ENCODE results near the gene KRT4. TPM values are rescaled to one million over a fixed set of nuclear protein-coding genes. Genes with fewer than 3 reads are reported as not detected.

The KRT4 gene
- total RNA-seq, 1 experiment from 2014 or later: not detected

DNA sequence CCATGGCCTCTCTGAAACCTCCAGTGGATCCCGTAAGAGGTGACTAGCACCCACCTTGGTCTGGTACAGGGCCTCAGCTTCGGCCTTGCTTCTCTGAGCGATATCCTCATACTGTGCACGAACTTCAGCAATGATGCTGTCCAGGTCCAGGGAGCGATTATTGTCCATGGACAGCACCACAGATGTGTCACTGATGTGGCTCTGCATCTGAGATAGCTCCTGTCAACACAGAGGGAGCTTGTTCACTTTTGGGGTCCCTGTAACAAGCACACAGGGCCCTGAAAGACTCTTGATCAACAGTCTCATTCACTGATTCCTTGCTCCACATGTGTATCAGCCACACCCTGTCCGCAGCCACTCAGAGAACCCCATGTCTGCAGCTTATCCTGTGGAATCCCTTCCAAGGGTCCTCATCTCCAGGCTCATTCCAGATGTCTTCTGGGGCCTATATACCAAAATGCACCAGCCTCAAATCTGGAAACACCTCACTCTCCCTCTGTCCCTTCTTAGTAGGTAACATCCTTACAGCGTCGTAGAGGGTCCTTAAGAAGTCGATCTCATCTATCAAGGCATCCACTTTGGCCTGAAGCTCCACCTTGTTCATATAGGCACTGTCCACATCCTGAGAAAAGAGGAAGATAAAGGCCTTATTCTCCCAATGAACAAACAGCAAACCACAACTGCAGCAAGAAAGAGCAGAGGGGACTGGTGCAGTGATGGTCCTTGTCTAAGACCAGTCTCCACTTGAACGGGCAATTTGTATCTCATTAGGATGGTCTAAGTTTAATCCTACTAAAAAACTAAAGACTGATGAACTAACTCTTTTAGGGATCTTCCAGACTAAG is 21.5 kb downstream of the KRT4 start:
- DNase-seq (ENCODE audit: low spot score): no peak

DNA sequence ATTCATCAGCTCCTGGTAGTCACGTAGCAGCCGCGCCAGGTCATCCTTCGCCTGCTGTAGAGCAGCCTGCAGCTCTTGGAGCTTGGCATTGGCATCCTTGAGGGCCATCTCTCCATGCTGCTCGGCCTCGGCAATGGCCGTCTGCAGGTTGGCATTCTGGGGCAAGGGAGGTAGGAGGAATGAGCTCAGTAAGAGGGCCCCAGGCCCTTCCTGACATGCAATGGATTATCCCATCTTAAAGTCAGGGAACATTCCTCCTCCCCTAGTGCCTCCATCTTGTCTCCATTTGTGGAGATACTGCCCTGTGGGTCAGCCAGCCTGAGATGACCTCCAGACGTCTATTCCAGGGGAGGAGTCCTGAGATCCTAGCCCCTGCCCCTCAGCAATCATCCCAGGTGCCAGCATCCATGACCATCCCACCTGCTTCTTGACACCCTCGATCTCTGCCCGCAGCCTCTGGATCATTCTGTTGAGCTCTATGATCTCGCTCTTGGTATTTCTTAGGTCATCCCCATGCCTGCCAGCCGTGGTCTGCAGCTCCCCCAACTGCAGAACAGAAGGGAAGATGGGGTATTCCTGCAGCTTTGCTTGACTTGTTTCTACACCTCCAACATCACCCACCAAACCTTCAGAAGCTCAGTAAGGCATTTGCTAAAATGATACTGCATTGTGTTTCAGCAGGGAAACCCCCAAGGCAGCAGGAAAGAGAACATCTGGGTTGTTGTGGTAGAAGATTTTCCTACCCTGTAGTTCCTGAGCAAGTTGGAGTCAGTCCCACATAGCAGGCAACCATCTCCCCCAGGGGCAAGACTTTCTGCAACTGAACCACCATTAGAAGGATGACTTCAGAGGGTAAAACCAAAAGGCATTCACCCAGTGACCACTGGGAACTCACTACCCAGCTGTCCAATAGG is 22.4 kb downstream of the KRT4 start:
- DNase-seq (ENCODE audit: low spot score): no peak

DNA sequence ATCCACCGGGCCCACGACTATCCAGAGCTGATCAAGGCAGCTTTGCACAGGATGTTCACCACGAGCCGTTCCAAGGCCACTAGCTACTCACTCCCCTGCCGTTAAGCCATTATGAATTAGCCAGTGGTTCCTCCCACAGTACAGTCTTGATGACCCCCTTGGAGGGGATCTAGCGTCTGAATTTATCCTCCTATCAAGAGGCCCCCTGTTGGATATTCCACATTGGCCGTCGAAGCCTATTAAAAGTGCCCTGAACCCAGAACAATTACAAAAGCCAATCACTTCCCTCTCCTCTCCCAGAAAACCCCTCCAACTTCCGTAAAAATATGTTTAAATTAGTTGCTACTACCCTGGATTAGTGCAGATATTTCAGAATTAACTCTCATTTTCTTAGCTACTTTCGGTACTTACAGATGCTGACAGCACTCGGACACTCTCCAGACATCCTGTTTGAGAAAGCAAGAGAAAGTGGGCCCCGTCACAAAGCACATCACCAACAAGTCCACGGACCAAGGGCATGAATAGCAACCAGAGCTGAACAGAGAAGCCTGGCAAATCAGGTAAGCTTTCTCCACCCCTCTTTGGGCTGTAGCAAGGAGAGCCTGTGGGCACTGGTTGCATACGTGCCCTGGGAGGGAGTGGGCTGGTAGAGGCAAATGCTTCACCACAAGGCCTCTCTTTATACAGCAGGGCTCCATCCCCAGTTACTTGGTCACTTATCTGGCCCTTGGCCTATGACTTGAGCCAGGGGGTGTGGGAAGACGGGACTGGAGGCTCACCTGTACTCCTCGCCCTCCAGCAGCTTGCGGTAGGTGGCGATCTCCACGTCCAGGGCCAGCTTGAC is 23.3 kb downstream of the KRT4 start:
- no peak for DNase-seq (ENCODE audit: low spot score)

DNA sequence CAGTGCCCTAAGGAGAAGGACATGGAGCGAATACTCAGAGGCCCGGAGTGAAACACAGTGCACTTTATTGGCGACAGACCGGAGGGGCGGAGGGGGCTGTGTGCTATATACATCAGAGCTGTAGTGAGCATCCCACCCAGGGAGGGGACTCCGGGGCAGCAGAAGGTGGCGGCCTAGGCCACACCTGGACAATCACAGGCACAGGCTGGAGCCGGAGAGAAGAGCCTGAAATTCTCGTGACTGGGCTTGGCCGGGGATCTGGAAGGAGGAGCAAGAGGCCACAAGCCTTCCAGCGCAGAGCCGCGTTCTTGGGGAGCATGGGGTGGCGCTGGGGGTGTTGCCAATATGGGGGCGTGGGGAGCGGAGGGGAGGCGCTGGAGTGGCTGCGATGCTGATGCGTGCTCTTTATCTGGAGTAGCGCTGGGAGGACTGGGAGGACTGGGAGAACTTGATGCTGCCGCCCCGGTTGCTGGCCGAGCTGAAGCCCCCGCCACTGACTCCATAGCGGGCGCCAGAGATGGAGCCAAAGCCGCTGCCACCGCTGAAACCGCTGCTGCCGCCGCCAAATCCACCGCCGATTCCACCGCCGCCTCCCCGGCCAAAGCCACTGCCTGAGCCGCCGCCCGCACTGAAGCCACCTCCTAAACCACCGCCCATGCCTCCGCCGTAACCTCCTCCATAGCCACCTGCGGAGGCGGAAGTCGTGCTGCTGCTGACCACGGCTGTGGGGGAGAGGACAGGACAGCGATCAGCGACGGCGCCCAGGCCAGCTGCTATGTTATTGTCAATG is 24.1 kb downstream of the KRT4 start:
- DNase-seq (ENCODE audit: low spot score): no peak

DNA sequence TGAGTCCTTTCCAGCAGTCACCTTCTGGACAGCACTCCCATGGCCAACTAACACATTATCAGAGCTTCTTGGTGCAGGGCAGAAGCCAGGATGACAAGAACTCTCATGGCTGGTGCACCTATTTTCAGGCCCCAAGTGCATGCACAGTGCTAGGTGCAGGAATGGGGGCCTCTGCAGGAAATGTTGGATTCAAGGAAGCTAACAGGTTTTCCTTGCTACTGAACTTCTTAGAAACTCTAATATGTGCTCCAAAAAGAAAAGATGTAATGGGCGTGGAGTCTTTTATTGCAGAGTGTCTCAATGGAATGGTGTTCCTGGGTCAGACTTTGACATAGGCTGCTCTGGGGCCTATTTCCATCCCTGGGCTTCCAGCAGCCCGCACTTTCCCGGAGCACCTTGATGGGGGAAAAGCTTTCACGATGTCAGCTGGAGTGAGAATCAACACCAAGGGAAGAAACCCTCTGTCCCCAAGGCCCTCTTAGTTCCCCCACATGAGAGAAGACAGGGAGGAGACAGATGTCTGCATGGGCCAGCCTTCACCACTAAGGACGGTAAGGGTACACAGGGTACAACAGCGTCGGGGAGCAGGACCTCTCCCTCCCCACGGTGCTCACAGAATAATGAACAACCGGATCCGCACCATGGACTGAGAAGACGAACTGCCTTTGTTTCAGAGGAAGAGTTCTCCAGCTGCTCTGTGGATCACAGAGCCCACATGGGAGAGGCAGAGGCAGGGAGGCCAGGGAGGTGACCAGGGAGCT is 24.9 kb downstream of the KRT4 start:
- DNase-seq (ENCODE audit: low spot score): no peak

DNA sequence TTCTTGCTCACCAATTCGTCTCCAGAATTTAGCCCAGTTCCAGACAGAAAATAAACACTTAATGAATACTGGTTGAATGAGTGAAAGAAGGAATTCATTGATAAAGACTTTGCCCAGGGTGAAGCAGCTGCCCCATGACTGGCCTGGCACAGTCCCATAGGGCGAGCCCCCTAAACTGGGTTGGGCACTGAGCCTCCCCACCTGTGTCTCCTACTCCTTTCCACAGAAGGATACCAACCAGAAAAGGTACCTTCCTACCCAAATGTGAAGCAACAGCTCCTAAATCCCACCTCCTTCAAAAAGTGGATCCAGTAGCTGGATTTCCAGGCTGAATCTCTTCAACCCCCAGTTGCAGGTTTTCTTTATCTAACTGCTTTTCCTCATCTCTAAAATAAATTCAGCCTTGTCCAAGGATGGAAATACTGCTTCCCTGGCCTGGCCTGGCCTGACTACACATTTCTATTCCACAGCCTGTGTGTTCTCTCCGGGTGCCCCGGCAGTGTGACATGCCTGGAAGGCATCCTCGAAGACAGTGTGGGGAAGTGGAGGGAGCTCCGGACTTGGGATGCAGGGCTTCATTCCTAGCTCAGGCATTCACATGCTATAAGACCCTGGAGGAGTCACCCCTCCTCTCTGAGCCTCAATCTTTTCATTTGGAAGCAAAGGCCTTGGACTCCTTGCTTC is 25.6 kb downstream of the KRT4 start:
- DNase-seq (ENCODE audit: low spot score): no peak

DNA sequence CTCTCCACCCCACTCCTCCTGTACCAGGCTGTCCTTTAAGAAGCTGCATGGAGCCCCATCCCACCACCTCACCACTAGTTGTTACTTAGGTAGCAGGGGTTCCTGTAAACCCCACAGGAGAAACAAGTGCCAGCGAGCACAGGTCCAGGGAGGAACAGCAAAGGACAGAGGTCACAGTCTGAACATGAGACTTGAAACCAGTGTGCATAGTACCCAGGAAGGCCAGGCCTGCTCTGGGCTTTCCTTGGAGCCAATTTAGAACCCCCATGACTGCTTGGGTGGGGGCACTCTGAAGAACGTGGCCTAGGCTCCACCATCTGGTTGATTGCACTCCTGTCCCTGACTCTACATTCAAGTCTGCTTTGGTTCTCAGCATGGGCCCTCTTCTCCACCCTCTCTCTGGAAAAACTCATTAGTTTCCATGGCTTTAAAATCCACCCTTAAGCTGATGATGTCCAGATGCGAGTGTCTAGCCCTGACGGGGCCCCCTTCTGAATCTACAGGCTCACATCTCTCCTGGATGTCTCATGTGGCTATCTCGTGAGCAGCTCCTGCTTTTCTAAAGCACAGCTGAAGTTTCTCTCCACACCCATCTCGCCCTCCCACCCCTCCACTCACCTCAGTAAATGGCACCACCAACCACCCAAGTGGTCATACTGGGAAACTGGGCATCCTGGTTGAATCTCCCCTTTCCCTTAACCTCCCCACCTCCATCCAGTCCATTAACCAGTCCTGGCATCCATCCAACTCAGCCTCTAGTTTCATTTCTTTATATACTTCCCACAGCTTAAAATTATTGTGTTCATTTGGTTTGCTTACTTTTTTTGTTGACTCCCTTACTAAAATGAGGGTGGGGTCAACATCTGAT is 26.4 kb downstream of the KRT4 start:
- no peak for DNase-seq (ENCODE audit: low spot score)

DNA sequence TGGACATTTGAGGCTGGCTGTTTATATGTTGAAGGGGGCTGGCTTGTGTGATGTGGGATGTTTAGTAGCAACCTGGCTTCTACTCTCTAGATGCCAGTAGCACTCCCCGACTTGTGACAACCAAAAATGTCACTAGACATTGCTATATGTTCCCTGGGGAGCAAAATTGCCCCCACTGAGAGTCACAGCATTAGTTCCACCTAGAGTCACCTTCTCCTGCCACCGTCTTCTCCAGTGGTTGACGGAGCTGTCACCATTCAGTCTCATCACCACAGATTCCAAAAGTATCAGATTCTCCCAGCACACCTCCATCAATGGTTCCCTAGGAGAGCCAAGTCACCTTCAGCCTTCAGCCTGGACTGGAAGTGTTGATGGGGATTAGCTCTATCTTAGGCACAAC is 29.0 kb downstream of the KRT4 start:
- no peak for DNase-seq (ENCODE audit: low spot score)

DNA sequence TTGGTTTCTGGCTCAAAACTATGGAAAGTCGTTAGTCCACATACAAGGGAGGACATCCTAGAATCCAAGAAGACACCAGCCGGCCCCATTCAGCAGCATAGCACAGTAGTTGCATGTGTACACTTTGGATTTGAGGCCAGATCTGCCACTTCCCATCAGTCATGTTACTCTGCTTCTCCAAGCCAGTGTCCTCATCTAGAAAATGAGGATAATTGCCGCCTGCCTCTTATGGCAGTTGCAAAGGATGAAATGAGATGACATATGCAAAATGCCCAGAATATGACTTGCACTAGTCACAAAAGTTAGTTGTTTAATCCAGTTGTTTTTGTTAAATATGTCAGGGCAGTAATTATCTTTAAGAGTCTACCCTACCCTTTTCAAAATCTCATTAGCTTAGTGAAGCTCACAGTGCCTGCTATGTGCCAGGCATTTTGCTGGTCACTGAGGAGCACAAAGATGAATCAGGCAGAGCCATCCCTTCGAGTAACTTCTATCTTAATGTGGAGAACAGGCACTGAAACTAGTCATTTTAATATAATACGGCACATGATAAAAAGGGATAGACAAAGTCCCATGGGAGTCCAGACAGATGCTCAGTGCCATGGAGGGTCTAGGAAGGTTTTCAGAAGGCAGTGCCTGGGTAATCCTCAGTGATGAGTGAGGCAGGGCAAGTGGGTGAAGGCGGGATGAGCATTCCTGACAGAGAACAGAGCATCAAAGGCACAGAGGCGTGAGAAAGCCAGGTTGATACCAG is 30.2 kb downstream of the KRT4 start:
- no peak for DNase-seq (ENCODE audit: low spot score)

DNA sequence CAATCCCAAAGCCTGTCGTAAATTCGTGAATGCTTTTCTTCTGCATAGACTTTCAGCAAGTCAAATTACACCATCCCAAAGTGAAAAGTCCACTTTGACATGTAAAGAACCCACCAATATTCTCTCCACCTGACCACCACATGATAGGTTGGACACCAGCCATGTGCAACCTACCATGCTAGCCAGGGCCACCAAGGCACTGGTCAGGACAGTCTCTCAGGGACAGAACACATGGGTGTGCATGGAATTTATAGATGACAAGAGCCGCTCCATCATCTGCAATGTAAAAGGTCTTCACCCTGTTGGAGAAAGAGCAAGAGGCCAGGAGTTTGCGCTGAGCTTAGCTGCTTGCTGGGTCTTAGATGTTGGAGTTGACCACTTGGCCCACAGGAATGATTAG is 31.4 kb downstream of the KRT4 start:
- DNase-seq (ENCODE audit: low spot score): no peak

DNA sequence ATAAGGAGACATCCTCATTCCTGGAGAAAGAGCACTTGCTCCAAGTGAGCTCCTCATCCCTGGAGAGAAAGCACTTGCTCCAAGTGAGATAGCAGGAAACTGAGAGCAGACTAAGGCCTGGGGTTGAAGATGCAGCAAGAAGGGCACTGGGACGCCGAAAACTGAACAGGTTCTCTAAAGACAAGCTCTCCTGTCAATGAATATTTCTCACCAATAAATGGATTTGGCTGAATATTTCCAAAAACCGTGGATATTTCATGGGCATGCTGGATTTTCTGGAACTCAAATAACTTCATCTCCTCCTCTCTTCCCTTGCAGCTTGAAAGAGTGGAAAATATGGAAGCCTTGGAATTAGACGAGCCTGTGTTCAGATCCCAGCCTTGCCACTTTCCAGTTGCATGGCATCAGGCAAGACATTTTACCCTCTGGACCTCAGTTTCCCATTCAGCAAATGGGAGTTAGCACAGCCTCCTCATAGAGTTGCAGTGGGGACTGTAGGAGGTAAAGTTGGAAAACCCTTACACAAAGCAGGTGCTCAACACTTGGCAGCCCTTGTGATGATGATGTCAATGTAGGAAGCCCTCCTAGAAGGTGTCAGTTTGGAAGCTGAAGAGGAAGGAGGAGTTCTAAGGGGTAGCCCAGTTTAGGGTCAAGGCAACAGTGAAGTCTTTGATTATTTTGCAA is 32.4 kb downstream of the KRT4 start:
- DNase-seq (ENCODE audit: low spot score): no peak

DNA sequence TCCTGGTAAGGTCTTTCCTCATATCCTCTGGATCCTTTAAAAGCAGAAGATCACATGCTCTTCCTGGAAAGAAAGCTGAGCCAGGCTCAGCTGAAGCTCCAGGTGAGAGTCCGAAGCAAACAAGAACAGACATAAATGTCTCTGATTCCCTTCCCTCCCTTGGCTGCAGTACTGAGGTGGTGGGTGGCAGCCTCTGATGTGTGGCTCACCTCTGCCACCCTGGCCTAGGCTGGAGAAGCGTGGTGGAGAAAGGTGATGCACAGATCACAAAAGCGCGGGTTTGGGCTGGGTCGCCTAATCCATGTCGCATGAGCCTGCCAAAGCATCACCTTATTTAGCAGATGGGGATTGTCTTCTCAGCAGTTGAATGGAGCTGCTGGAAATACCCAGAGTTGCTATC is 34.0 kb downstream of the KRT4 start:
- DNase-seq (ENCODE audit: low spot score): no peak

DNA sequence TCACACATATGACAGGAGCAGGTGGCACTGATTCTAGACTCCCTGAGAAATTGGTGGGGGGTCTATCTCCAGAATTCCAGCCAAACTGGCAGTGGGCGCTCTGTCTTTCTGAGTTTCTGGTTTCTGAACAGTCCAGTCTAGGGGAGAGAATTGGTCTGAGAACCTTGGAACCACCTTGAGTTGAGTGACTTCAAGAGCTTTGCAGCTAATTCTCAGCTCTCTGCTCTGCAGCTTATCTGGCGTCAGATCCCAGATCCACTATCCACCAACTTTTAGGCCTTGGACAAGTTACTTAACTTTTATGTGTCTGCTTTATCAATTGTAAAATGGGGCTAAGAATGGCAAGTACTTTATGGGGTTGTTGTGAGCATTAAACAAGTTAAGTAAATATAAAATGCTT is 35.1 kb downstream of the KRT4 start:
- DNase-seq (ENCODE audit: low spot score): no peak

DNA sequence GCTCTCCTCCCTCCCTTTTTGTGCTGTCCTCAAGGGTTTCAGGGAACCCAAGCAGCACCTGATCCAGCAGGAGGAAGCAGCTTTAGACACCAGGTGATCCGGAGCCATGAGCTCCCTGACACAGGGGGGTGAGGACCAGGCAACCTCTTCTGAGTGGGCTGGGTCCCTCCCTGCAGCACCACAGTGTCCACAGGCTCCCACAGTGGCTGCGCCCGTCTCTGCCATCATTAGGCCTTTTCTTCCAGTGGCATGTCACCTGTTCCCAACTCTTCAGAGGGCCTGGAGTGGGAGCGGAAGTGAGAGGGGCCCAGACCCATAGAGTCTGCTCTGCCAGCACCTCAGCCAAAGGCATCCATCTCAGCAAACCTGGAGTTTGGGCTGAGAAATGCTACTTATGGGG is 36.4 kb downstream of the KRT4 start:
- no peak for DNase-seq (ENCODE audit: low spot score)

DNA sequence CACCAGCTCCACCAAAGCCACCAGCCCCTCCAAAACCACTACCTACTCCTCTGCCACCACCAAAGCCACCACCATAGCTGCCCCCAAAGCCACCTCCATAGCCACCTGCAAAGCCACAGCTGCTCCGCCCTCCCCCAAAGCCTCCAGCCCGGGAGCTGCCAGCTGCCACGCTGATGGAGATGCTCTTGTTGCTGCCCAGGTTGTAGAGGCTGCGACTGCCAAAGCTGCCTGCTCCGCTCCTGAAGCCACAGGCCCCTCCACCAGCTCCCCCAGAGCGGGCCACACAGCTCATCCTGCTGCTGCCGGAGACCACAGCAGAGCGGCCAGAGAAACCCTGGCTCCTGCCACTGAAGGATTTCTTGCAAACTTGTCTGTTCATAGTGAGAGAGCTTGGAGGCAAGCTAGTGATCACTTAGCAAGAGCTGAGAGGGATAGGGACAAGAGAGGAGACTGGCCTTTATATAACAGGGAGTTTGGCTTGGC is 37.0 kb downstream of the KRT4 start, which contains the start of gene KRT76:
TSS of gene KRT76 (minus strand) at position 433 of the 483 bp plus-strand sequence. CDS start at position 379, 54 bp downstream.
- DNase-seq (ENCODE audit: low spot score): no peak

DNA sequence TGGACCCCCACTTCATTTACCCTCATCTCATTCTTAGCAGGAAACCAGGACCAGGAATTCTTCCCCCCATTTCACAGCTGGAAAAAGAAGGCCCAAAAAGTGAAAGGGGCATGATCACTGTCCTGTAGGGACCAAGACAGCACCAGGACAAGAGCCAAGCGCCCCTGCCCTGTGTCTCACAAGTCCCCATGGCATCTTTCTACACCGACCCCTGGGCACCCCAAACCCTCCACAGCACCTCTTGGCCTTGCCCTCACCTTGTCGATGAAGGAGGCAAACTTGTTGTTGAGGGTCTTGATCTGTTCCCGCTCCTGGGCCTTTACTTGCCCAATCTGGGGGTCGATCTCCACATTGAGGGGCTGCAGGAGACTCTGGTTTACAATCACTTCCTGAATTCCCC is 37.5 kb downstream of the KRT4 start:
- DNase-seq (ENCODE audit: low spot score): no peak

DNA sequence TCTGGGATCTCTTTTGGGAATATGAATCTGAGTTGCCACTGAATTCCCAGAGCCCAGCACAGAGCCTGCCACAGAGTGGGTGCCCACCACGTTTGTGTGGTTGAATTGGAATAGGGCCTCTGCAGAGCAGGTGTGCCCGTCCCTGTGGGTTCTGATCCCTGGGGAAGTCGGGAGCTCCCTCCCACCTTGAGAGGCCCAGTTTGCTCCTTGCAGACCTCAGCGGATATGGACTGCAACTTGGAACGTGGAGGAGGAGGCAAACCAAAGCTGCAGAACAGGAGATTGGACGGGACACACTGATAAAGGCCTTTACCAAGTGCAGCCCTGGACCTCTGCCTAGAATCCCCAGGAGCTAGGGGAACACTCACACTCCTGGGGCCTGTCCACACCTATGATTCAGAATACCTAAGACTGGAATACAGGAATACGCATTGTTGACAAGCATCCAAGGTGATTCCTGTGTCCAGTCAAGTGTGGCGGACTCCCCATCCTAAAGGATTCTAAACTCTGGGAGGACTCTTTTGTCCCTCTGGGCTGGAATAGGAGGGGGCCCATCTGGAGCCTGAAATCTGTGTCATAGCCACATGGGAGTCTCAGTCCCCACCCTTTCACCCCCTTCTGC is 39.2 kb downstream of the KRT4 start:
- DNase-seq (ENCODE audit: low spot score): no peak

Data from H4 (cell line).